Measurements from ENCODE around the gene GADD45B.

Gene GADD45B, protein sequence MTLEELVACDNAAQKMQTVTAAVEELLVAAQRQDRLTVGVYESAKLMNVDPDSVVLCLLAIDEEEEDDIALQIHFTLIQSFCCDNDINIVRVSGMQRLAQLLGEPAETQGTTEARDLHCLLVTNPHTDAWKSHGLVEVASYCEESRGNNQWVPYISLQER

DNA sequence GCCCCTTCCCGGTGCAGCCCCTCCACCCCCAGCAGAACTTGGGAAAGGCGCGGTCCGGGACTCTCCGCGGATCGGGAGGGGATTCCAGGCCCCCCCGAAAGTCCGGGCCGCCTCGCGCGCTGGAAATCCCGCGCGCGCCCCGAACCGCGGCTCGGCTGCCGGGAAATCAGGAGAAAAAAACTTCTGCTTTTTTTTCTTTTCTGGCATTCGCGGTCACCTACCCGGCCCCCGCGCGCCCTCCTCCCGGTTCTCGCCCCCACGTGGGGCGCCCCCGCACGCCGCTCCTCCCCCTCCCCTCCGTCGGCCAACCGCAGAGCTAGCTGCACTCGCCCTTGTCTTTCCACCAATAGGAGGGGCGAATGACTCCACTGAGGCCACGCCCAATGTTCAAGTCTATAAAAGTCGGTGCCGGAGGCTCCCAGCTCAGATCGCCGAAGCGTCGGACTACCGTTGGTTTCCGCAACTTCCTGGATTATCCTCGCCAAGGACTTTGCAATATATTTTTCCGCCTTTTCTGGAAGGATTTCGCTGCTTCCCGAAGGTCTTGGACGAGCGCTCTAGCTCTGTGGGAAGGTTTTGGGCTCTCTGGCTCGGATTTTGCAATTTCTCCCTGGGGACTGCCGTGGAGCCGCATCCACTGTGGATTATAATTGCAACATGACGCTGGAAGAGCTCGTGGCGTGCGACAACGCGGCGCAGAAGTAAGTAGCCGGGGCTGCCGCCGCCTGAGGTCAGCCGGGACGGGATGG is at the start of gene GADD45B:
Gene GADD45B, plus strand, starts transcription at position 426 of the 749 bp plus-strand sequence. Its CDS starts 232 bp downstream, at position 658.
- H3K4me3 ChIP-seq (replicated peaks in 1 of 2; ENCODE audit: low read depth in 2 of 2, low read length in 2 of 2), result peak within 1 kb of the TSS; percentile 69 to 93
- TF ChIP-seq, protein P1, sequence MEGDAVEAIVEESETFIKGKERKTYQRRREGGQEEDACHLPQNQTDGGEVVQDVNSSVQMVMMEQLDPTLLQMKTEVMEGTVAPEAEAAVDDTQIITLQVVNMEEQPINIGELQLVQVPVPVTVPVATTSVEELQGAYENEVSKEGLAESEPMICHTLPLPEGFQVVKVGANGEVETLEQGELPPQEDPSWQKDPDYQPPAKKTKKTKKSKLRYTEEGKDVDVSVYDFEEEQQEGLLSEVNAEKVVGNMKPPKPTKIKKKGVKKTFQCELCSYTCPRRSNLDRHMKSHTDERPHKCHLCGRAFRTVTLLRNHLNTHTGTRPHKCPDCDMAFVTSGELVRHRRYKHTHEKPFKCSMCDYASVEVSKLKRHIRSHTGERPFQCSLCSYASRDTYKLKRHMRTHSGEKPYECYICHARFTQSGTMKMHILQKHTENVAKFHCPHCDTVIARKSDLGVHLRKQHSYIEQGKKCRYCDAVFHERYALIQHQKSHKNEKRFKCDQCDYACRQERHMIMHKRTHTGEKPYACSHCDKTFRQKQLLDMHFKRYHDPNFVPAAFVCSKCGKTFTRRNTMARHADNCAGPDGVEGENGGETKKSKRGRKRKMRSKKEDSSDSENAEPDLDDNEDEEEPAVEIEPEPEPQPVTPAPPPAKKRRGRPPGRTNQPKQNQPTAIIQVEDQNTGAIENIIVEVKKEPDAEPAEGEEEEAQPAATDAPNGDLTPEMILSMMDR (IDR thresholded peaks at IDR 0.05; ENCODE audit: low read depth, low read length), result no peak

DNA sequence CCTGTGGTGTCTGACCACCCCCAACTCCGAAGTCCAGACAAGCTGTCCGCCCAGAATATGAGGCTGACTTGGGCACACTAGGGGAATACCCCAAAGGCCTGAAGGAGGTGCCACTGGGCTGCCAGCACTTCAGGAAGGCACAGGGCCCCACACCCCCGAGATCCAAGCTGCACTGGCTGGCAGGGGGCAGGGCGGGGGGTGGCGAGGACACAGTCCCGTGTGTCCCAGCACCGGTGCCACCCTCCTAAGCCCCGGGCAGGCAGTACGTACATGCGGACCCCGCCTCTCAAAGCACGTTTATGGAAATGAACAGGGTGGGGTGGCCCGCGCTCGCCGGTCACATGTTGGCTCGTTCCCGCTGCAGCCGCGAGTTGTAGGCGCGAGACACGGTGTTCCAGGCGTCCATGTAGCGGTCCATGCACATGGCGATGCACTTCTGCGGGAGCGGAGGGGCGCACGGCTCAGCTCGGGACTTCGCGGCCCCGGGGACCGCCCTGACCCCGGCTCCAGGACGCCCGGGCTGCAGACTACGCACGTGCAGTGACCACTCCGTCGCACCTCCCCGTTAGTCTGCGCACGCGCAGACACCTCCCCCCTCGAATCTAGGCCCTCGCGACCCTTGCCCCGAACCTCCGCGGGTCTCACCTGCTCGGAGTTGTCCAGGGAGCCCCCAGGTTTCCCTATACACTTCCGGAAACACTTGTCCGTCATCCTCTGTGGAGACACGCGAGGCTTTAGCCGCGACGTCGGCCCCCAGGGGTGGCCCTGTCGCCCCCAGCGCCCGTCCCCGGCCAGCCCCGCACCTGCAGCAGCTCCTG is 49.1 kb upstream of the GADD45B start:
- DNase-seq (ENCODE audit: low read depth in 2 of 2), result peak; percentile 38 to 54
- peak overlapping the region; percentile 74 to 90 for H3K4me3 ChIP-seq (replicated peaks in 1 of 2; ENCODE audit: low read depth in 2 of 2, low read length in 2 of 2)
- TF ChIP-seq, protein P1 (IDR thresholded peaks at IDR 0.05; ENCODE audit: low read depth, low read length), result no peak

More for the DNA sequence above, at the start of gene GADD45B:
- DNase-seq (ENCODE audit: low read depth in 2 of 2), result peak; percentile 99

DNA sequence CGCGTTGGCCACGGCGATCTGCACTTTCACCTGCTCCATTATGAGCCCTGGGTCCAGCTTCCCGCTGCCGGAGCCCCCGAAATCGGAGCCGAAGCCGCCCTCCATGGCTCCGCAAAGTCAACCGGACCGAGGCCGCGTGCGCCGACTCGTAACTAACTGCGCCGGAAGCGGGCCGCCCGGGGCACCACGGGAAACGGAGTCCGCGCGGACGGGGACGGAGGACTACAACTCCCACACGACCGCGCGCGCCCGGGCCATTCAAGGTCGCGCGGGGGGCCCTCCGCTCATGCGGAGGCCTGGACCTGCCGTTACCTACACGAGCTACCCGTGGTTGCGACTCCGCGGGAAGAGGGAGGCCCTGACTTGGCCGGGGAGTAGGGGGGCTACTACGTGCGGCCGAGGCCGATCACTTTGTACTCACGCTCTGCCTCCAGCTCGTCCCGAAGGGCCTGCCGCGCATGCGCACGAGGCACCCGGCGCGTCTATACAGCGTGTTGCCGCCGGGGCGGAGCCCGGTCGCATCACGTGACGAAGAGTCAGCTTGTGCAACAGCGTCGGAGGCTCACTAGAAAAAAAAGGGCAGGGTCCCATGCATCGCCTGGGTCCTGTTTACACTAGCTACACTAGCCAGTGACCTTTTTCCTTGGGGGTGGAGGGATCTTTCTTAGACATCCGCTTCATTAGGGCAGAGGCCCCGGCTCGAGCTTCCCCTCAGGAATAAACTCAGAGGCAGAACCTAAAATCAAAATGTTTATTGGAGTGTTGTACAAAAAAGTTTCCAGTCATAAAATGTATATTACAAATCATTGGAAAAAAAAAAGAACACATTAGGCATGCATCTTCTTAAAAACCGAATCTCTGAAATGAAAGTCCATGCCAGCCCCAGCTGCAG is 48.3 kb upstream of the GADD45B start, which contains the start of gene TIMM13:
Gene TIMM13, minus strand, starts transcription at position 158 of the 892 bp plus-strand sequence. Its CDS starts 53 bp downstream, at position 105.
- DNase-seq (ENCODE audit: low read depth in 2 of 2), result peak; percentile 97 to 98
- peak within 1 kb of the TSS; percentile 74 to 90 for H3K4me3 ChIP-seq (replicated peaks in 1 of 2; ENCODE audit: low read depth in 2 of 2, low read length in 2 of 2)
- TF ChIP-seq, protein P1 (IDR thresholded peaks at IDR 0.05; ENCODE audit: low read depth, low read length), result no peak

DNA sequence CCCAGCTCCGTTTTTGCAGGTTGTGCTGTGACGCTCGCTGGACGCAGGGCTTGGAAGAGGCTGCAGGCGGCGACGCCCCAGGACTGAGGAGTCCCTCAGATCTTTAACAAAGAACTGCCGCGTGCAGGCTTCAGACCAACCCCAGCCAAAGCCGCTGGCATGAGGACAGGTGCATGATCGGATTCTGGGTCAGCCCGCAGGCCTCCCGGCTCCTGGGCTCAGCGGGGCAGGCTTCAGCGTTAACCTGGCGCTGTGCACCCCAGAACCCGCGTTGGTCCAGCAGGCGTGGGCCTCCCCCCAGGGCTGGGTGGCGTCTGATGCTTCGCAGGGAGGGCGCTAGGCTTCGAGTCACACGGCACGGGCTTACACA is 47.6 kb upstream of the GADD45B start:
- no peak for DNase-seq (ENCODE audit: low read depth in 2 of 2)
- H3K4me3 ChIP-seq (replicated peaks in 1 of 2; ENCODE audit: low read depth in 2 of 2, low read length in 2 of 2), result no peak overlapping the region
- TF ChIP-seq, protein P1 (IDR thresholded peaks at IDR 0.05; ENCODE audit: low read depth, low read length), result no peak

DNA sequence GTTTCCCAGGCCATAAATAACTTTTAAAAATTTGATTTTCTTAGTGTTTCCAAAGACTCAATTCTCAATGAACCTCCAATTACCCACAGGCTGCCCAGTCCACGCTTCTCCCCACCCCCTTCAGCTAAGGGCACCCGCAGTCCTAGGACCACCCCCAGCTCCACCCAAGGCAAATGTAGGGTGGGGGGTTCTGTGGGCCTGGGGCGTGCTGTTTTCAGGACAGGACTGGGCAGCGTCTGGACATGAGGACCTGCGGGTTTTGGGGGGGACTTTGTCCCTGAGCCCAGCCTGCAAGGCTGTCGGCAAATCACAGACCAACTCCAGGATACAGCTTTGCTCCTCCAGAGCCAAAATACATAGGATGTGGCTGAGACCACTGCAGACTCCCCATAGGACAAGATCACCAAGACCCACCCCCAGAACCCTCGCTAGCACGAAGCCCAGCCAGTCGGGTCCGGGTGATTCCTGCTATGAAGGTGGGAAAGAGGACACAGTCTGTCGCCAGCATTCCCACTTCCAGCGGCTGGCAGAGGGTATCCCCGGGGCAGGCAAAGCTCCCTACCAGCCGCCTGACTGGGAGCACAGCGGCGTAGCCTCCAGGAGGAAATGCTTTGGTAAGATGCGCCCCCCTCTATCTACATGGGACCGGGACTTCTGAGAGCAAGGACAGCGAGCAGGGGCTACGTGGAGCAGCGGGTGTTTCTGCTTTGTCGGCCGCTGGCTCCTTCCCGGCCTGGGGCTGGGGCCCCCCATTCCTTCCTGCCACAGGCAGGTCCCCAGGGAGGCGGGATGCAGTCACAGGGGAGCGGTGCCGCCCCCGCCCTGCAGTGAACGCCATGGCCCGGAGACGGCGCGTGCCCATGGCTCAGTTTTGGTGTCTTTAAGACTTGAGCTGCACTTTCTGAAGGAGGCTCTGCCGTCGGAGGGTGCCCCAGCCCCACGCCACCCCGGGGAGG is 46.9 kb upstream of the GADD45B start:
- TF ChIP-seq, protein P1 (IDR thresholded peaks at IDR 0.05; ENCODE audit: low read depth, low read length), result no peak
- DNase-seq (ENCODE audit: low read depth in 2 of 2), result no peak
- no peak overlapping the region for H3K4me3 ChIP-seq (replicated peaks in 1 of 2; ENCODE audit: low read depth in 2 of 2, low read length in 2 of 2)

Measured in cardiac fibroblast (primary cell).